Glutamatergic neuron (in vitro differentiated cells): ENCODE measurements around the gene RPL3. TPM values are rescaled to one million over a fixed set of nuclear protein-coding genes. Genes with fewer than 3 reads are reported as not detected.

ENCODE experiments used
- DNase-seq: peaks from one replicate; pipeline ENCODE4 v3.0.0; 2022
- H3K27ac Mint-ChIP-seq: one replicate; pipeline ENCODE4 v1.8.0; 2020; ENCODE audit warnings: mild to moderate bottlenecking, mixed read lengths, inconsistent platforms; ENCODE audit not compliant: unreplicated experiment
- H3K27me3 Mint-ChIP-seq: one replicate; pipeline ENCODE4 v1.8.0; 2020; ENCODE audit warnings: mild to moderate bottlenecking, moderate library complexity, mixed read lengths, inconsistent platforms; ENCODE audit not compliant: unreplicated experiment
- H3K36me3 Mint-ChIP-seq: one replicate; pipeline ENCODE4 v1.8.0; 2020; ENCODE audit warnings: mild to moderate bottlenecking, mixed read lengths, inconsistent platforms; ENCODE audit not compliant: unreplicated experiment
- H3K4me1 Mint-ChIP-seq: one replicate; pipeline ENCODE4 v1.8.0; 2020; ENCODE audit warnings: mild to moderate bottlenecking, low read depth, mixed read lengths, inconsistent platforms; ENCODE audit not compliant: unreplicated experiment
- H3K4me3 Mint-ChIP-seq: one replicate; pipeline ENCODE4 v1.8.0; 2020; ENCODE audit warnings: mild to moderate bottlenecking, mixed read lengths, inconsistent platforms; ENCODE audit not compliant: unreplicated experiment
- H3K9me3 Mint-ChIP-seq: one replicate; pipeline ENCODE4 v1.8.0; 2020; ENCODE audit warnings: mild to moderate bottlenecking, moderate library complexity, mixed read lengths, inconsistent platforms; ENCODE audit not compliant: unreplicated experiment
- total RNA-seq: library from RNA; stranded (reverse); fragmentation: NEBNext Ultra II Directional; extraction: Animal tissue kit (Norgen Biotek cat#: 25700); gene quantifications from one replicate; pipeline ENCODE4 v1.2.1, GENCODE V29; 2021; ENCODE audit not compliant: unreplicated experiment
- TF ChIP-seq, protein P1 (sequence below): fragments of 200-600 bp; sonication (generic); IDR thresholded peaks from one replicate; pipeline ENCODE4 v1.5.0; 2021; ENCODE audit not compliant: partially characterized antibody, unreplicated experiment

Gene RPL3
- total RNA-seq, 1 donor from 2014 or later = 1,061 TPM

DNA sequence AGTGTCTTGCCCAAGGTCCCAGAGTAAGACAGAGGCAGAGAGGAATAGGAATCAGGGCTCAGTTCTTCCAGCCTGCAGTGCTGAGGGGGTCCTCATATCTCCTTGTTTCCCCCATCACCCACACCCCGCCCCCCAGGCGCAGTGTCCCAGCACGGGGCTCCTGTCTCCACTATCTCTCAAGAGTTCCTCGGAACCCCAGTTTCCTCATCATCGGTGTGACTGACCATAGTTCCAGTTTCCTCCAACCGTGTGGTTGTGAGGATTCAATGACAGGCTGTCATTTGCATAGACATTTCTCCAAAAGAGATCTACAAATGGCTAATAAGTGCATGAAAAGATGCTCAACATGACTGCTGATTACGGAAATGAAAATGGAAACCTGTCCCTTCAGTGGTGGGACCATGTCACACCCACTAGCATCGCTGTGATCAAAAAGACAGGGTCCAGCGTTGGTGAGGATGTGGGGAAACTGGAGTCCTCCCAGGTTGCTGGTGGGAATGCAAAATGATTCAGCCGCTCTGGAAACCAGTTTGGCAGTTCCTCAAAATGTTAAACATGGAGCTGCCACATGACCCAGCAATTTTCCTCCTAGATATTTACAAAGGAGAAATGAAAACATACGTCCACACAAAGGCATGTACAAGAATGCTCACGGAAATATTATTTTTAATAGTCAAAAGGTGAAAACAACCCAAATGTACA lies 42.8 kb downstream of the RPL3 start:
- no peak for DNase-seq
- H3K27ac Mint-ChIP-seq = no peak overlapping the region
- H3K36me3 Mint-ChIP-seq = peaks cover 4% of the 10 kb centered on the region
- TF ChIP-seq, protein P1, sequence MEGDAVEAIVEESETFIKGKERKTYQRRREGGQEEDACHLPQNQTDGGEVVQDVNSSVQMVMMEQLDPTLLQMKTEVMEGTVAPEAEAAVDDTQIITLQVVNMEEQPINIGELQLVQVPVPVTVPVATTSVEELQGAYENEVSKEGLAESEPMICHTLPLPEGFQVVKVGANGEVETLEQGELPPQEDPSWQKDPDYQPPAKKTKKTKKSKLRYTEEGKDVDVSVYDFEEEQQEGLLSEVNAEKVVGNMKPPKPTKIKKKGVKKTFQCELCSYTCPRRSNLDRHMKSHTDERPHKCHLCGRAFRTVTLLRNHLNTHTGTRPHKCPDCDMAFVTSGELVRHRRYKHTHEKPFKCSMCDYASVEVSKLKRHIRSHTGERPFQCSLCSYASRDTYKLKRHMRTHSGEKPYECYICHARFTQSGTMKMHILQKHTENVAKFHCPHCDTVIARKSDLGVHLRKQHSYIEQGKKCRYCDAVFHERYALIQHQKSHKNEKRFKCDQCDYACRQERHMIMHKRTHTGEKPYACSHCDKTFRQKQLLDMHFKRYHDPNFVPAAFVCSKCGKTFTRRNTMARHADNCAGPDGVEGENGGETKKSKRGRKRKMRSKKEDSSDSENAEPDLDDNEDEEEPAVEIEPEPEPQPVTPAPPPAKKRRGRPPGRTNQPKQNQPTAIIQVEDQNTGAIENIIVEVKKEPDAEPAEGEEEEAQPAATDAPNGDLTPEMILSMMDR = no peak
- no peaks in the 10 kb centered on the region for H3K9me3 Mint-ChIP-seq
- H3K4me3 Mint-ChIP-seq = no peak overlapping the region
- H3K4me1 Mint-ChIP-seq = no peaks in the 10 kb centered on the region
- H3K27me3 Mint-ChIP-seq = no peaks in the 10 kb centered on the region

DNA sequence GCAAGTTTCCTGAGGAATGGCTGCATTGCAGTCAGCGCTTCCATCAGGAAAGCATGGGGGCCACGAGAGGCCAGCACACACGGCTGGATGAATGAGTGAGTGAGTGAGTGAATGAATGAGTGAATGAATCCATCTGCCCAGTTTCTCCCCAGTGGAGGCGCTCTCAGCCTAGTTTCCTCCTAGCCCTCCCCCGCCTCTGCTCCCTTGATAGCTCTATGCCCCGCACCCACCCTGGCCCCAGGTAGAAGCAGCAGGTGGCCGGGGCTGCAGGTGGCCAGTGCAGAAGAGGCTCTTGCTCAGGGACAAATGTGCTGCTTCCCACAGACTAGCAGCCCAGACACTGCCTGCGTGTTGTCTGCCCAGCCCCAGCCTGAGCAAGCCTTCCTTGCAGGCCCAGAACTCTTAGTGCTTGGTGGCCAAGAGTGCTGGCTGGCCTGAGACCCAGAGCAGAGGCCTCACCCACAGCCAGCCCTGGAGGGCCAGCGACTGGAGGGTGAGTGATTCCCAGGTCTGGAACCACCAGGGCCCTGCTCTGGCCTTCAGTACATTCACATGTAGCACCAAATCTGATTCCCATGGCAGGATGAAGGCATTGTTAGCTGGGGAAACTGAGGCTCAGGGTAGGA lies 43.5 kb downstream of the RPL3 start:
- Mint-ChIP-seq H3K36me3 (peaks cover 4% of the 10 kb centered on the region), H3K4me3 (no peak overlapping the region), H3K4me1 (no peaks in the 10 kb centered on the region), H3K27me3 (no peaks in the 10 kb centered on the region), H3K27ac (no peak overlapping the region), H3K9me3 (peaks cover 3% of the 10 kb centered on the region)
- no peak for DNase-seq
- TF ChIP-seq, protein P1 = no peak

DNA sequence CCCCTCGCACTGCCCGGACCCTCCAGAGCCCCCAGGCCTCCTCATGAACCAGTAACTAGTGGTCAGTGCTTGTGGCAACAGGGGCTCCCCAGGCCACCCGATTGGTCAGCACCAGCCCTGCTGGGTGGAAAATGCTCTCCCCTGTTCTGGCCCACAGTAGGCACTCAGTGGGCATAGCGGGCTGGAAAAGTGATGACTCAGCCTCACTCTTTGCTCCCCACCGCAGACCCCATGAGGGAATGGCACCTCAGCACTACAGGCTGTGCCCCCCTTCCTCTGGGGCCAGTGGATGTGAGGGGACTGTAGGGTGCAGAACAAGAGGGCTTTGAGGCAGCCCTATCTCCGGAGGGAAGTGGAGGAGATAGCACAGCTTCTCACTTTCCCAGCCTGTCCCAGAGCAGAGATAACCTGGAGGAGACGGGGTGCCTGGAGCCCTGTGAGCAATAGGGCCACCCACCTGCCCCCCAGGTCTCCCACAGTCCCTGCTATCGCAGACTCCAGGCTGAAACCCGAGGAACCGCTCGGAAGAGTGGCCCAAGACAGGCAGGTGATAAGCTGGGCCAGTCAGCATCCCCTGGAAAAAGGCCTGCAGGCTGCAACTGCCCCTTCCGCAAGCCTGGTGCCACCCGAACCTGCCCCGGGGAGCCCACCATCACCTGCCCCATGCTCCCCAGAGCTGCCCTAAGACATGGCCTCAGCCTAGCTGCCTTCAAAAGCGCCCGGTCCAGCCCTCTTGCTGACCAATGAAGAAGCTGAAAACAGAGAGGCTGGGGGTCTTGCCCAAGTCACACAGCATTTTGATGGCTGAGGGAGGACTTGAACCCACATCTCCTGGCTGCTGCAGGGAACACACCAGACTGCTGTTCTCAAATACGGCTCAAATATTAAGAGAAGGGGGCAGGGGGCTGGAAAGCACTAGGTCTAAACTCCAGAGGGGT lies 45.2 kb downstream of the RPL3 start:
- Mint-ChIP-seq H3K9me3 (peaks cover 3% of the 10 kb centered on the region), H3K4me3 (no peak overlapping the region), H3K27me3 (no peaks in the 10 kb centered on the region), H3K36me3 (peaks cover 4% of the 10 kb centered on the region), H3K27ac (no peak overlapping the region), H3K4me1 (no peaks in the 10 kb centered on the region)
- TF ChIP-seq, protein P1 = no peak
- DNase-seq = no peak

DNA sequence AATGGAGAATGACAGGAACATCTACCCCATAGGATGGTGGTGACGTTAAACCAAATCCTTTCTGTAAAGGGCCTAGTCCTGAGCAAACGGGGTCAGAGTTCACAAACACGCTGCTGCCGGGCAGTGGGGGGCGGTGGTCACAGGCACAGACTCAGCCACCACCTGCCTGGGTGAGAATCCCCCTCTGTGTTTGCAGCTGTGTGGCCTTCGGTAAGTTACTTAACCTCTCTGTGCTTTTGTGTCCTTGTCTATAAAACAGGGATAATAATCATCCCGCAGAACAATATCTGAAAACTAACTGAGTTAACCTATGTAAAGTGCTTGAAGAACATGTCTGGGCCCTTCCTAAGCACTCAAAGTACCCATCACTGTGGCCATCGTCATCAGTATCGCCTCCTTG lies 48.6 kb downstream of the RPL3 start:
- Mint-ChIP-seq H3K27me3 (no peaks in the 10 kb centered on the region), H3K4me1 (no peaks in the 10 kb centered on the region), H3K36me3 (no peaks in the 10 kb centered on the region), H3K4me3 (no peak overlapping the region), H3K9me3 (peaks cover 4% of the 10 kb centered on the region), H3K27ac (no peak overlapping the region)
- no peak for DNase-seq
- TF ChIP-seq, protein P1 = no peak

DNA sequence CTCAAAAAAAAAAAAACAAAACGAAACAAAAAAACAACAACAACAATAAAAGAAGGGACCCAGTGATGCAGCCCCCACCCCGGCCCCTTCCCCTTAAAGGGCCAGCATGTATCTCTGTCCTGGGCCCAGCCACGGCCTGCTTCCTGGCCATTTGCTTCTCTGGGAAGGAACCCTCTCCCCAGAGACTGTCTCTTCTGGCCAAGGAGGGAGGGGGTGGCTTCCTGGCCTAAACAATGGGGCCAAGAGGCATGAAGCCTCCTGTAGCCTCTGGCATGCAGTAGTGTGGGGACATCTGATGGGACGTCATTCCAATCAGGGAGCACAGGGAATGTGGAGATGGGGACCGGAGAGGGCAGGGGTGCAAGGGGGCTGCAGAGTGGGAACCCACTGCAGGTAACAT lies 49.1 kb downstream of the RPL3 start:
- H3K27ac Mint-ChIP-seq = no peak overlapping the region
- TF ChIP-seq, protein P1 = no peak
- H3K4me1 Mint-ChIP-seq = no peaks in the 10 kb centered on the region
- no peak overlapping the region for H3K4me3 Mint-ChIP-seq
- H3K9me3 Mint-ChIP-seq = peaks cover 4% of the 10 kb centered on the region
- no peaks in the 10 kb centered on the region for H3K27me3 Mint-ChIP-seq
- H3K36me3 Mint-ChIP-seq = no peaks in the 10 kb centered on the region
- no peak for DNase-seq
